CD4-positive, alpha-beta T cell (primary cell): Measurements from ENCODE around the gene SUPT7L. TPM values are rescaled to one million over a fixed set of nuclear protein-coding genes. Genes with fewer than 3 reads are reported as not detected.

Experiments
- ATAC-seq: fragments of 200-7000 bp; cut with Tn5 transposase; one replicate; pipeline ENCODE4 v1.10.0; 2022; ENCODE audit warnings: mild to moderate bottlenecking; ENCODE audit not compliant: poor library complexity
- CTCF ChIA-PET: fragments of 350-600 bp; sonication (Branson Sonifier 250); formaldehyde crosslinking; loops from one replicate; lab custom pipeline; 2021; ENCODE audit warnings: antibody characterized with exemption, inconsistent platforms; lab: Charles Lee
- POLR2A ChIA-PET: fragments of 350-600 bp; sonication (Branson Sonifier 250); formaldehyde crosslinking; loops from one replicate; lab custom pipeline; 2021; ENCODE audit warnings: antibody characterized with exemption, inconsistent platforms; lab: Charles Lee
- DNase-seq, 14 experiments: peaks; one replicate each; pipeline ENCODE4 v3.0.0-alpha.2; 2013 to 2020; ENCODE audit warnings: mixed read lengths in 2 of 14
- H3K27ac ChIP-seq, 2 donors: one replicate each; pipeline versions ENCODE4 v1.5.1 to v1.7.0; 2013; ENCODE audit warnings: low read length in 2 of 2, low read depth in 1 of 2, mild to moderate bottlenecking in 1 of 2
- H3K27me3 ChIP-seq, 2 experiments: 1 replicate in 1 of 2; 2 replicates in 1 of 2; pipeline versions ENCODE4 v1.6.1 to v1.7.0; 2013; ENCODE audit warnings: low read length in 2 of 2, control low read depth in 1 of 2, mild to moderate bottlenecking in 1 of 2, moderate library complexity in 1 of 2; ENCODE audit not compliant: insufficient read depth in 2 of 2, control insufficient read depth in 1 of 2
- H3K36me3 ChIP-seq: one replicate; pipeline ENCODE4 v1.6.1; 2013; ENCODE audit warnings: low read length, control low read depth; ENCODE audit not compliant: insufficient read depth
- H3K4me1 ChIP-seq: one replicate; pipeline ENCODE4 v1.6.1; 2013; ENCODE audit warnings: low read length, control low read depth; ENCODE audit not compliant: insufficient read depth
- H3K4me3 ChIP-seq: one replicate; pipeline ENCODE4 v1.5.1; 2013; ENCODE audit warnings: mild to moderate bottlenecking, low read length, moderate library complexity
- H3K9me3 ChIP-seq, 2 experiments: 1 replicate in 1 of 2; 2 replicates in 1 of 2; pipeline versions ENCODE4 v1.6.1 to v1.7.0; 2013; ENCODE audit warnings: low read length in 2 of 2, mild to moderate bottlenecking in 2 of 2, control low read depth in 1 of 2, moderate library complexity in 1 of 2; ENCODE audit not compliant: control insufficient read depth in 1 of 2, insufficient read depth in 1 of 2
- H3K27ac Mint-ChIP-seq: one replicate; pipeline ENCODE4 v1.8.0; 2020; ENCODE audit warnings: mixed read lengths
- H3K27me3 Mint-ChIP-seq: one replicate; pipeline ENCODE4 v1.8.0; 2021; ENCODE audit warnings: mixed read lengths
- H3K36me3 Mint-ChIP-seq: one replicate; pipeline ENCODE4 v1.8.0; 2021; ENCODE audit warnings: low read depth, mixed read lengths
- H3K4me1 Mint-ChIP-seq: one replicate; pipeline ENCODE4 v1.8.0; 2021; ENCODE audit warnings: low read depth, mixed read lengths
- H3K4me3 Mint-ChIP-seq: one replicate; pipeline ENCODE4 v1.8.0; 2020; ENCODE audit warnings: mild to moderate bottlenecking, mixed read lengths
- H3K9me3 Mint-ChIP-seq: one replicate; pipeline ENCODE4 v1.8.0; 2020; ENCODE audit warnings: mixed read lengths
- CTCF ChIP-seq: fragments of 200-600 bp; IDR thresholded peaks from one replicate; pipeline ENCODE4 v1.8.0; 2022; ENCODE audit warnings: antibody characterized with exemption, mild to moderate bottlenecking
- intact Hi-C, 2 experiments: fragments of 100-400 bp; cut with DNase I in 1 of 2; cut with micrococcal nuclease in 1 of 2; formaldehyde crosslinking; loops; one replicate each; pipeline versions ENCODE4 v1.15.1 to v1.9.0; 2023 to 2025; cut with DNase I, micrococcal nuclease
- total RNA-seq, 174 experiments: library from RNA in 2 of 174; stranded (reverse) in 2 of 174; gene quantifications; one replicate each; pipeline ENCODE4 v1.2.3 and lab custom pipeline; 2021 to 2026

The SUPT7L gene
- total RNA-seq, 2 experiments from 2014 or later = 48.5 to 52.2 TPM

- Mint-ChIP-seq H3K27me3 (no peaks in the 10 kb centered on the region), H3K4me1 (peaks cover 7% of the 10 kb centered on the region), H3K9me3 (no peaks in the 10 kb centered on the region), H3K4me3 (no peak overlapping the region), H3K27ac (no peak overlapping the region), H3K36me3 (peaks cover 82% of the 10 kb centered on the region)
- intact Hi-C loops = loop anchor here in 1 of 2 experiments (5.0 kb wide), 1 partner anchor 583 kb away; no protein-coding TSS in a partner anchor
- TF ChIP-seq CTCF = no peak
- no peaks in the 10 kb centered on the region for H3K9me3 ChIP-seq
- DNase-seq (no peak), ATAC-seq (no peak)
- peaks cover 58% of the 10 kb centered on the region for H3K36me3 ChIP-seq
- ChIA-PET POLR2A (no interaction called here), CTCF (no interaction called here)
- H3K4me3 ChIP-seq = no peak overlapping the region
- H3K4me1 ChIP-seq = peaks cover 12% of the 10 kb centered on the region
- H3K27me3 ChIP-seq = no peaks in the 10 kb centered on the region
- no peak overlapping the region for H3K27ac ChIP-seq
Measured at GRCh38 chr2:27680571-27680970, 17.2 kb upstream of the SUPT7L start.

GRCh38 chr2:27672723-27673486 lies 9.5 kb upstream of the SUPT7L start:
- Histone ChIP-seq H3K4me3 (no peak overlapping the region), H3K27me3 (no peaks in the 10 kb centered on the region), H3K27ac (no peak overlapping the region), H3K36me3 (peaks cover 70% of the 10 kb centered on the region), H3K9me3 (no peaks in the 10 kb centered on the region), H3K4me1 (no peaks in the 10 kb centered on the region)
- ChIA-PET CTCF (interaction anchor here (4.6 kb wide), 1 partner anchor 10 kb away, joined by 20 read pairs; no protein-coding TSS in a partner anchor), POLR2A (interaction anchor here (0.6 to 0.8 kb wide), 2 partner anchors 9 to 602 kb away, joined by 3 to 4 read pairs; partner anchors contain the start of genes SLC4A1AP and SUPT7L)
- Mint-ChIP-seq H3K27ac (no peak overlapping the region), H3K36me3 (peaks cover 86% of the 10 kb centered on the region), H3K4me3 (no peak overlapping the region), H3K4me1 (peaks cover 11% of the 10 kb centered on the region), H3K9me3 (no peaks in the 10 kb centered on the region), H3K27me3 (no peaks in the 10 kb centered on the region)
- DNase-seq (no peak), ATAC-seq (no peak)
- intact Hi-C loops = no loop called here
- TF ChIP-seq CTCF = no peak

- H3K36me3 Mint-ChIP-seq = peaks cover 90% of the 10 kb centered on the region
- POLR2A ChIA-PET = no interaction called here
Measured at GRCh38 chr2:27671235-27671634, 7.8 kb upstream of the SUPT7L start.

More at GRCh38 chr2:27671235-27671634, 7.8 kb upstream of the SUPT7L start:
- Histone ChIP-seq H3K4me3 (no peak overlapping the region), H3K9me3 (no peaks in the 10 kb centered on the region), H3K4me1 (no peaks in the 10 kb centered on the region), H3K36me3 (peaks cover 69% of the 10 kb centered on the region), H3K27ac (no peak overlapping the region), H3K27me3 (no peaks in the 10 kb centered on the region)
- Mint-ChIP-seq H3K9me3 (no peaks in the 10 kb centered on the region), H3K4me3 (no peak overlapping the region), H3K27ac (no peak overlapping the region), H3K27me3 (no peaks in the 10 kb centered on the region), H3K4me1 (peaks cover 16% of the 10 kb centered on the region)
- intact Hi-C loops = no loop called here
- DNase-seq = no peak
- TF ChIP-seq CTCF = no peak
- CTCF ChIA-PET = interaction anchor here (4.6 kb wide), 1 partner anchor 12 kb away, joined by 20 read pairs; no protein-coding TSS in a partner anchor
- no peak for ATAC-seq
